Superior temporal gyrus (tissue), 1 donor: ENCODE results near the gene E2F7.
A peak's percentile ranks its signal among the peaks of the same experiment; 100 is the strongest.
"Not testable (repeated sequence)": the region's sequence is repeated elsewhere in the genome, so short reads cannot be mapped to it uniquely, and the experiment has no call there.

Source experiments
- DNase-seq: peaks from one replicate; pipeline ENCODE4 v3.0.0-alpha.2; 2016; ENCODE audit errors: extremely low spot score

The E2F7 gene

GRCh38 chr12:77065361-77066204, at the start of gene E2F7:
Gene E2F7, minus strand, starts transcription at chr12:77065569. Its CDS starts 934 bp downstream, at chr12:77064635.
- DNase-seq = peak; percentile 79

GRCh38 chr12:77113971-77114370, 48.6 kb upstream of the E2F7 start:
- no peak for DNase-seq

GRCh38 chr12:77108707-77109106, 43.3 kb upstream of the E2F7 start:
- no peak for DNase-seq

DNA sequence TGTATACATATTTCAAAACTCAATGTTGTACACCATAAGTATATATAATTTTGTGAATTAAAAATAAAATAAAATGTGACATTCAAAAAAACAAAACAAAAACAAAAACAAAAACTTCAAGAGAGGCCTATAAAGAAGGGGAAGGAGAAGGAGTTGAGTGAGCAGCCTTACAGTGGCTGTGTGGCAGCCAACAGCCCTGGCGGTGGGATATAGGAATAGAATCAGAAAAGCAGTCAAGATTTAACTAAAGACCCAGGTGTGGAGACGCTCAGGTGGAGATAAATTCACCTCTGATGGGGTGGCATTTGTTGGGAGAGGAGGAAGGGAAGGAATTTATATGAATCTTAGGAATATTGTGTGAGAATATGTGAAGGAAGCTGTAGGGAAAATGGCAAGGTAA, 41.8 kb upstream of the E2F7 start:
- no peak for DNase-seq

GRCh38 chr12:77104792-77105191, 39.4 kb upstream of the E2F7 start:
- no peak for DNase-seq

GRCh38 chr12:77104286-77104685, 38.9 kb upstream of the E2F7 start:
- DNase-seq = no peak

DNA sequence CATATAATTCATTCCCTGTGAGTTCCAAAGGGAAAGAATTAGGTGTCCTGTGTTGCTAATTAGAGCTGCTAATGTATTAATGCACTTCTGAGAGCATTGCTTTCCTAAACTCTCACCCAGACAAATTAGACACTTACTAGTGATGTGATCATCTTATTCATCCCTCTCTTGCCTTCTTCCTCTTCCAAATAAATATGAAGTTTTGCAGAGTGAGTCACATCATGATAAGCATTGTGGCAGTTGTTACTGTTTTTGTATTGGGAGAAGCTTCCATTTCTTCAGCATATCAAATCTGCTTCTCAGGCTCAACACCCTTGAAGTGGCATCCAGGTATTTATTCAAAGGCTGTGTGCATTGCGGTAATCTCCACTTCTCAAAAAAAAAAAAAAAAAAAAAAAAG, 37.3 kb upstream of the E2F7 start:
- DNase-seq = no peak

GRCh38 chr12:77102123-77102522, 36.8 kb upstream of the E2F7 start:
- no peak for DNase-seq

- no peak for DNase-seq
These were observed 34.4 kb upstream of the E2F7 start for GRCh38 chr12:77099799-77100198.

DNA sequence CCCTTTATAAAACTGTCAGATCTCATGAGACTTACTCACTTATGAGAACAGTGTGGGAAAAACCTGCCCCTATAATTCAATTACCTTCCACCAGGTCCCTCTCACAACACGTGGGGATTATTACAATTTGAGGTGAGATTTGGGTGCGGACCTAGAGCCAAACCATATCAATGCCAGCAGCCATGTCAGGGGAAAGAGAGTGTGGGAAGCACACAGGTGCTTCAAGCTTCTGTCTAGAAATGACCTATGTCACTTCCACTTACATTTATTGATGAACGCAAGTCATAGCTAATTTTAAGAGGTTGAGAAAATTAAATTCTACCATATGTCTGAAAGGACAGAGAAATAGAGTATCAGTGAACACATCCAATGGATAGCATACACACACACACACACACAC, 32.5 kb upstream of the E2F7 start:
- DNase-seq = no peak

- not testable (repeated sequence) for DNase-seq
These were observed 26.9 kb upstream of the E2F7 start for GRCh38 chr12:77092227-77092626.

DNA sequence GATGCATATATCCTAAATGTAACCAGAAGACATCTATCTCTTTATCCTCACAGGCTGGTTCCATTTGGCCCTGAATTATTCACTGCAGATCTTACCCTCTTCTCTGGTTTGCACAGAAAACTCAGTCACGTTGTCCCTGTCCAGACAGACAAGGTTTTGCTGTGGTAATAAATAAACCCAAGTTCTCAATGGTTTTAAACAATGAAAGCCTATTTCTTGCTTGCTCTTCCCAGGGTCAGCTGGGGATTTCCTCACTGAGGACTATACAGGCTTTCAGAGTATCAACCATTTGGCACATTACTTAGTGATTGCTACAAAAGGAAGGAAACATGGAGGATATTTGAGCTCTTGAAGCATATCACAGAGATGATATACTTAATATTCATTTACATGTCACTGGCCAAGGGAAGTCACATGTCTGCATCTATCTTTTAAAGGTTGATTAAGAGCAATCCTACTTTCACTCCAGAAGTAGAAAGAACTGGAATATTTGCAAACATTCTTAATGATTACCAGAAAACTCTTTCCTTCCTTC, 24.4 kb upstream of the E2F7 start:
- DNase-seq = no peak

GRCh38 chr12:77087427-77087826, 22.1 kb upstream of the E2F7 start:
- DNase-seq = no peak

DNA sequence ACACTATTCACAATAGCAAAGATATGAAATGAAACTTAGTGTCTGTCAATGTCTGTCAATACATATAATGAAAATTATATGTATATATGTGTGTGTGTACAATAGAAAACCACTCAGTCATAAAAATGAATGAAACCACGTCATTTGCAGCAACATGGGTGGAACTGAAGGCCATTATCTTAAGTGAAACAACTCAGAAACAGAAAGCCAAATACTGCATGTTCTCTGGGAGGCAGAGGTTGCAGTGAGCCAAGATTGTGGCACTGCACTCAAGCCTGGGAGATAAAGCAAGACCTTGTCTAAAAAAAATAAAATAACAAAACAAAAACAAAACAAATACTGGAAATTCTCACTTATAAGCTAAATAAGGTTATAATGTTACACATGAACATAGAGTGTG, 16.7 kb upstream of the E2F7 start:
- no peak for DNase-seq

GRCh38 chr12:77079631-77080030, 14.3 kb upstream of the E2F7 start:
- DNase-seq = no peak

DNA sequence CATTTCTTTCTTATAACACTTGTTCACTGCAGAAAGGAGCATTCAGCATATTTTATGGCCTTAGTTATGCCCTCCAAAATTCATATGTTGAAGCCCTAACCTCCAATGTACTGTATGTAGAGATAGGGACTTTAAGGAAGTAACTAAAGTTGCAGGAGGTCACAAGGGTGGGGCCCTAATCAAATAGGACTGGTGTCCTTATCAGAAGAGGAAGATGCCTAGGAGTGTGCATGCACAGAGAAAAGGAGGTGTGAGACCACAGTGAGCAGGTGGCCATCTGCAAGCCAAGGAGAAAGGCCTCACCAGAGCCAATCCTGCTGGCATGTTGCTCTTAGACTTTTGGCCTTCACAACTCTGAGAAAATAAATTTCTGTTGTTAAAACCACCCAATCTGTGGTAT, 12.9 kb upstream of the E2F7 start:
- no peak for DNase-seq

- no peak for DNase-seq
These were observed 11.5 kb upstream of the E2F7 start for GRCh38 chr12:77076886-77077285.

GRCh38 chr12:77073894-77074293, 8.5 kb upstream of the E2F7 start:
- DNase-seq = not testable (repeated sequence)

- no peak for DNase-seq
These were observed 7.6 kb upstream of the E2F7 start for GRCh38 chr12:77072833-77073495.

DNA sequence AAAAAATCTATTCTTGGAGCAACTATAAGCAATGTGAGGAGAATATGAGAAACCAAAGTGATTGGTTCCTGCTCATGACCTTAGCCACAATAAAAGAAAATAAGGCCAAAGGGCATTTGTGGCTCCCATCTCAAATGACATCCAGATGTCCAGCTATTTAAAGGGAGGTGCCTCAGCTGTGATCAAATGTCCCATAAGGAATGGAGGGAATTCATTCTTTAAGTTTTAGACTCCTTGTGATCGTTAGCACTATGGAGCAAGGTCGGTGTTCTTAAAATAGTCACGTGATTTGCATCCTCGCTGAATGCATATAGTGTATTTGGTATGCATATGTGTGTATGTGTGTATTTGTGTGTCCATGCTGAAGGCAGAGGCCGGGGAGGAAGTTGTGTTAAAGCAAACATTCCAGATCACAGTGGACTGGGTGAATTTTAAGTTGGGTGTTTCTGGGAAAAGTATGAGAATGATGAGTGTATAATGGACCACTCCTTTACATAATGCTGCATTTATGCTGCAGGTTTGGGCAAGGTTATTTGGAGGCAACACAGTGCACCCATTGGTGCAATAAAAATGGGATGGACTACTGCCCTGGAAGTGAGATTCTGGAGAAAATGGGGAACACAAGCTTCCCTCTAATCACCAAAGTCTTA, 5.6 kb upstream of the E2F7 start:
- no peak for DNase-seq

DNA sequence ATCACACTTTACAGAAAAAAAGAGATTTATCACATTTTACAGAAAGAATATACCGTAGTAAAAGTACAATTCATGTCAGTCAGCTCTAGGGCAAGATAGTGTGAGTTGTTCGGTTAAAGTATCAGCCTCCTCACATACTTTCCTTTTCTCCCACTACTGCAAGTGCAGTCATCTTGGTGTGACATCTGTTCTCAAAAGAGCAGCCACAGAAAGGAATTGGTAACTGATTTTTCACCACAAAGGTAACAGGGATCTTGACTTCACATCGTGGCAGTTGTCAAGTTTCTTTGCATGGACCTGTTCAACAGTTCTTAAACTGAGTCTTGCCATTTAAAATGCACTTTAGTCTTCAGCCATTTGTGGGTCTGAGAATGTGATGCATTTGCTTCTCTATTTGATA, 5.0 kb upstream of the E2F7 start:
- no peak for DNase-seq

- no peak for DNase-seq
These were observed 441 bp downstream of the E2F7 start for GRCh38 chr12:77064896-77065360.
